D721Med (cell line): ENCODE data around the gene RPS6KA3.

Experiments
- DNase-seq: peaks from one replicate; pipeline ENCODE4 v3.0.0; 2011; ENCODE audit warnings: low spot score; ENCODE audit not compliant: insufficient read length
- FAIRE-seq: peaks from 2 replicates; lab custom pipeline; 2011; peaks lifted over from hg19 to GRCh38; lab: Jason Lieb, UNC
- CTCF ChIP-seq: IDR thresholded peaks from 2 replicates; pipeline ENCODE4 v1.5.1; 2012; ENCODE audit warnings: mild to moderate bottlenecking, control low read depth; ENCODE audit not compliant: insufficient read depth; ENCODE audit errors: missing control alignments

Gene RPS6KA3

GRCh38 chrX:20300822-20301221 lies 34.1 kb upstream of the RPS6KA3 start:
- DNase-seq (no peak), FAIRE-seq (no peak)
- TF ChIP-seq CTCF, result no peak

- TF ChIP-seq CTCF, result no peak
- FAIRE-seq (no peak), DNase-seq (no peak)
Measured at GRCh38 chrX:20294957-20295356, 28.2 kb upstream of the RPS6KA3 start.

- DNase-seq (no peak), FAIRE-seq (no peak)
- TF ChIP-seq CTCF, result no peak
Measured at GRCh38 chrX:20294284-20294683, 27.6 kb upstream of the RPS6KA3 start.

- FAIRE-seq (no peak), DNase-seq (no peak)
- TF ChIP-seq CTCF, result no peak
Measured at GRCh38 chrX:20285511-20285910, 18.8 kb upstream of the RPS6KA3 start.

GRCh38 chrX:20284992-20285391 lies 18.3 kb upstream of the RPS6KA3 start:
- DNase-seq (no peak), FAIRE-seq (no peak)
- TF ChIP-seq CTCF, result no peak

GRCh38 chrX:20284444-20284843 lies 17.7 kb upstream of the RPS6KA3 start:
- DNase-seq, result no peak
- no peak for FAIRE-seq
- TF ChIP-seq CTCF, result no peak

- FAIRE-seq, result no peak
- DNase-seq, result no peak
- TF ChIP-seq CTCF, result no peak
Measured at GRCh38 chrX:20280938-20281337, 14.2 kb upstream of the RPS6KA3 start.
